SK-N-DZ (cell line): ENCODE results near the gene HLCS.

Experiments used
- DNase-seq: peaks from one replicate; pipeline ENCODE4 v3.0.0-alpha.2; 2015; ENCODE audit warnings: low spot score

The HLCS gene

DNA sequence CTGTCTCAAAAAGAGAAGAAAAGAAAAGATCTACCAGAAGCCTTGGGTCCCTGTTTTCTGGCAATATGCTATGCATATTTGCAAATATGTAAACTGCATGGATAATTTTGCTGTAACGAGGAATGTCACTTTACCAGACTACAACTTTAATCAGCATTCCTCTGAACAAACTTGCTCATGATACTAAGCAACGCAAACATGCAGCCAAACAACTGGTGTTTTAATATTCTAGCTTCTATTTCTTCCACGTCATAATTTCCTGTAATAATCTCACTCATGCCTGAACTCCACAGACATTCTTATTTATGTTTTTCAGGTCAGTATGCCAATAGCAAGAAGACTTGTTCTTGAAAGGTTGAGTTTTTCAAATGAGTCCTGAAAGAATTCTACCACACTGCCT lies 153.4 kb downstream of the HLCS start:
- DNase-seq = no peak

DNA sequence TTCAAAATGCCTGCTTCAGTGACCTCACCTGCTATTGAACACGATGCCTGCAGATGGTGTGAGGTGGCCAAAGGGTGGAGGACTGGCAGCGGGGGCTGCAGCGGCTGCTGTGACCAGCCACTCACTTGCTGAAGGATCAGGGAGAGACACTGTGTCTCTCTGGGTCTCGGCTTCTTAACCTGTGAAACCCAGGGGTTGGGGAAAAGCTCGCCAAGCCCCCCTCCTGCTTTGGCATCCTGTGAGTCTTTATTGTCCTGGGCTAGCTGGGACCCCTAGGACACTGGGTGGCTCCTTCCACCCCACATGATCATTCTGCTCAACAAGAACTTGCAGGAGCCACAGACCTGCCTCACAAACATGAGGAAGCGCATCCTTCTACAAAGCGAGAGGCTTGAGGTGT lies 154.7 kb downstream of the HLCS start:
- no peak for DNase-seq

DNA sequence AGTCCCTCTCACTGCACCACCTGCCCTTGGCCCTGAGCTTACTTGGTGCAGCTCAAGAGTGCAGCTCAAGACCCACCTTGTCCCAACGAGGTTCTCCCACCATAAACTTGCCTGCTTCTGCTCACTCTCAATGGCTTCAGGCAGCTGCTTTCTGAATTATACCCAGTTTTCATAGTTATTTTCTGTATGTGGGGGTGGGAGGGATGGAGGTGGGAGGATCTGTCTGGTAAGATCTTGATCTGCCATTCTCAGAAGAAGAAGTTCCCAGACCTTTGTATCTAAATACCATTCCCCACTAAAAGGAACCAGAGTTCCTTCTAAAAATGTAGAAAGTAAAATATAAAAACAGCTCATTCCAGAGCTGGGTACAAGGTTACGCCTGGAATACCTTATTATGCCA lies 156.0 kb downstream of the HLCS start:
- no peak for DNase-seq

DNA sequence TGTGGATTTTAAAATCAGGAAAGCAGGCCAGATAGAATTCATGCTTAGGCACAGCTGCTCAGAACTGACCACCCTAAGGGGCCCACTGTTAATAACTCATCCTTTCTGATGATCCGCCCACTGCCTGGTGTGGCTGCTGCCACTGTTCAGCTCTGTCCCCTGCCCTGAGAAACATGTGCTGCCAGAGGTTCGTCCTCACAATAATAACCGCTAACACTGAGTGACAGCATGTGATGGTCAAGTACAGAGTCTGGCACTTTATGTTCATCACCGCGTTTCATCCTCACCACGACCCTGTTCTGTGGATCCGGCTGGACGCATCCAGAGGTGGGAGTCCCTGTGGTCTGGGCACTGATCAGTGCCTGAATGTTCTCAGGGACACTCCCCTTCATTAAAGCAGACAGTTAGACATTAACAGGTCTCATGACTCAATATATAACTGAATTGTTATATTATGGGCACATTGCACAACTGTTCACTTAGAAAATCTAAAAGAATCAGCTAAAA lies 159.0 kb downstream of the HLCS start:
- DNase-seq = no peak

DNA sequence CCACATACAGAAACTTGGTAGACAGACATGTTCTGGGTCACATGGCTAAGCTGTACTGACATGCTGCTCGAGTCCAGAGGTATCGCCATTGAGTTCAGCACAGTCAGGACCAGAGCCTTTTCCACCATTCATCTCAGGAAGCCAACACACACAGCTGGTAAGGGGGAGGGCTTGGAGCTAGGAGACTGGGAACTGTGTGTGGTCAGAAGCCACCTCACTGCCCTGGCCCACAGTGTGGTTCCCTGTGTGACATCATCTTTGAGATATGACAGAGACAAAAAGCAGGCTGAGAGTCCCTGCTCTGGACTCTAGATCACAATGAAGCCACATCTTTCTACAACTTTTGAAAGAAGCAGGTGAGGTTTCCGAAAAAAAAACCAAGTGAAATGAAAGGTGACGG lies 160.4 kb downstream of the HLCS start:
- DNase-seq = no peak

DNA sequence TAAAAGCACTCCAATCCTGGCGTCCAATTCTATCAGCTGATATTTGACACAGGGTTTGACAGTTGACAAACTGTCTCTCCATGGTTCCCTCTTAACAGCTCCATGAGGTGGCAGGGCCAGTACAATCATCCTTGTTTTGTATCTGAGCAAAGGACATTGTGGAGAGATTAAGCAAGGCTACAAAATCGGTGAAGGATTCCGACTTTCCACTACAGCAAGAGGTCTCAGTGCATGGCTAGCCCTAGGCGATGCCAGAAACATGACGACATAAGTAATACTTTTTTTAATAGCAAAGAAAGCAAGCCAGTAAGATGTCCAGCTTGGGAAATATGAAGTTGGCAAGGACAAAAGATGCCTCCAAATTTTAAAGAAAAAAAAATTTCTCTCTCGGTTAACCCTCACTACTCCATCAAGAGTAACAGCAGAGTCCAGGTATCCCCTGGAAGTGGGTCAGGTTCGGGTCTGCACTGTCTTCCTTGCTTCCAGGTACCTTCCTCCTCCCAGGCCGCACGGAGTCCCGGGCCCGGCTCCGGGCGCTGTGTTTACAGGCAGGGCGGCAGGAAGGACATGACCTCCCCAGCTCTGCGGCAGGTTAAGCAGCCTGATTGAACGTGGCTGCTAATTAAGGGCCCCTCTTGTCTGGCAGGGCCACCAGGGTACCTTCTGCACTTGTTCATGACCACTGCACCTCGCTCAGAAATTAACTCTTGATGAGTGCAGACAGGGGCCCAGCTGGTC lies 161.4 kb downstream of the HLCS start:
- DNase-seq = no peak

DNA sequence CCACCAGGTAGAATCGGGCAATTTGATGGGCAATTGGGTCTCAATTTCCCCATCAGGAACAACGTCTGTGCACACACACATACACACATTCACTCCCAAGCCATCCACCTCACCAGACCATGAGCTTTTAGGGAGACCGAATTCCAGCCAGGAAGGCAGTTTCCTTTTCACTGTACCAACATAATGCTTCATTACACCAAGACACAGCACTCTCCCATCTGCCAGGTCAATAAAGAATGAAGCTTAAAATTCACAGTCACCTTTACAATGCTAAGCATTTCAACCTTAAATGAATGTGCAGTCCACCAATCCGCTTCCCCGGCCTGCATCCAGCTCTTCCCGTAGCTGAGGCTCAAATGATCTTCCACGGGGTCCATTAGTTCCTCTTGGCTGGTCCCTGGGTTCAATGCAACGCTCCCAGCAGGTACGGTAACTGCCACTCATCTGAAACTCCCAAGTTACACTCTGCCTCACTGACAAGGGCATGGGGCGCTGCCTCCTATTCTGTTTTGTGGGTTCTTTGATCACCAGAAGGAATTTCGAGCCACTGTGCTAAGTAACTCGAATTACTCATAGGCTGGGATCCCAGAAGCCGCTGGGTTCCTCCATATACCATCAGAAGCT lies 162.5 kb downstream of the HLCS start:
- DNase-seq = no peak

DNA sequence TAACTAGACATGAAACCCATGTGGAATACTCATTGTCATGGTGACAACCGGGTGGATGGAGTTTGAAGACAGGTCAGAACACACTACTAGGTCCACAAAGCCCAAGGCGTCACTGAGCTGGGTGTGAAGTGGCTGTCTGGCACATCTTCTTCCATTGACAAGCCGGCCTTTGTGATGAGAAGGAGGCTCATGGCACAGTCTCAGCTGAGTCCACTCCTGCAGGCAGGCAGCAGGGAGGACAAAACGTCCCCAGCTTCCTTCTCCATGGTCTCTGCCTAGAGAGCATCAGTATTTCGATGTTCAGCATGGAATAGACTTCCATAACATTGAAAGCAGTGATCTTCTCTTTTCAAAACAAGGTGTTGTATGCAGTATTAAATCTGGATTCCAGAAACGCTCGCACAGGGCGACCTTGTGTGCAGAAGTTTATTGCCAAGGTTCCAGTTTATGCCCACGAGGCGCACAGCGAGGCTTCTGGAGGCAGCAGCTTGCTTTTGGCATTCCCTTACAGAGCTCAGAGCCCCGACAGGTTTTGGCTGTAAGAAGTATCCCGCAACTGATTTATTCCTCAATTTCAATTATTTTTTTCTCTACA lies 163.3 kb downstream of the HLCS start:
- no peak for DNase-seq

DNA sequence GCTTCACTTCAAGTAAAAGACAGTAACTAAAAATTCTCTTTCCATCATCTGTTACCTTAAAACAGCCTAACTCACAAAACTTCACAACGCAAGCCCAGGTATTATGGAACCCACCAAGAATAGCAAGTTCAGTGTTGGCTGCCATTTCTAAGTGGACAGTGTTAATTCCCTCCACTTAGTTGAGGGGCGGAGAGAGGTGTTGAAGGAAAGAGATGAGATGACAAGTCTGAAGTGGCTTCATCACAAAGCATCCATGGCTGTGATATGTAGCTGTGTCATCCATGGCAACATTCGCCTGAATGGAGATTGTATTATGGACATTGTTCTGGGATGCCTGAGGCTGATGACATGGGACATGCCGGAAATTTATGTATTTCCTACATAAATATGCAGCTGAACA lies 165.7 kb downstream of the HLCS start:
- no peak for DNase-seq

DNA sequence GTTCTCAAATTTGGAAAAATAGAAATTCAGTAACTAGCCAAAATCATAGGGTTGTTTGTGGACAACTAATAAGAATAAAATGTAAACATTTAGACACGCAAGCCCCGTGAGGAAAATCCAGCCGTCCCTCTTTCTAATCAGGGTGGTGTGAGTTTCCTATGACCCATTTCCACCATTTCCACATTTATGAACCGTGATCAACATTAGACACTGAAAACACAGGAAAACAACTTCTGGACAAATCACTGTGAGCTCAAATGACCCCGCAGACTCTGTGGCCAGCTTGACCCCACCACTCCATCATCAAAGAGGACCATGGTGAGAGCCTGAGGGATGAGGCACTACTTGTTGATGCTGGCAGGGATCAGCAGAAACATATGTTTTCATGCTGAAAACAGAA lies 166.6 kb downstream of the HLCS start:
- DNase-seq = no peak

DNA sequence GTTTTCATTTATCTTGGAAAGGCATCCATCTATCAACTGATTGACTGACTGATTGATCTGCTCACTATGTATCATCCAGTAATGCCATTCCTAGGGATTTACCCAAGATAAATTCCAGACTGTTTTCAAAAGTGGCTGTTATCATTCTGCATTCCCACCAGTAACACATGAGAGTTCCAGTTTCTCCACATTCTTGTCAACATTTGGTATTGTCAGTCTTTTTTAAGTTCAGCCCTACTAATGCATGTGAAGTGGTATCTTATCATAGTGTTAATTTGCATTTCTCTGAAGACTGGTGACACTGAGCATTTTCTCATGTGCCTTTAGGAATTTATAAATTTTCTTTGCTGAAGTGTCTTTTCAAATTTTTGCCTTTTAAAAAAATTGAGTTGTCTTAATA lies 168.0 kb downstream of the HLCS start:
- DNase-seq = no peak

DNA sequence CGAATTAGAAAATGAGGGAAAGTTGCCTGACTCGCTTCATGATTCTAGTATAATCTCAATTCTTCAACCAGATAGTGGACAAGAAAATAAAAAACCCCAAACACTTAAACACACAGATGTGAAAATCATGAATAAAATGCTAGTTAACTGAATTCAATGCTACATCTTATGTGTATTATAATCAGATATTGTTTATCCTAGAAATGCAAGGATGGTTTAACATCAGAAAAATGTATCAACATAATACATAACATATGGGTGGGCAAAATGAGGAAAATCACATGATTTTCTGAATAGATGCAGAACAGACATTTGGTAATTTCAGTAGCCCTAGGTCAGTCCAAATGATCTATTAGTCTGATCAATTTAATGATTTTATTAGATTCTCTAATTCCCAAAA lies 170.4 kb downstream of the HLCS start:
- DNase-seq = no peak

DNA sequence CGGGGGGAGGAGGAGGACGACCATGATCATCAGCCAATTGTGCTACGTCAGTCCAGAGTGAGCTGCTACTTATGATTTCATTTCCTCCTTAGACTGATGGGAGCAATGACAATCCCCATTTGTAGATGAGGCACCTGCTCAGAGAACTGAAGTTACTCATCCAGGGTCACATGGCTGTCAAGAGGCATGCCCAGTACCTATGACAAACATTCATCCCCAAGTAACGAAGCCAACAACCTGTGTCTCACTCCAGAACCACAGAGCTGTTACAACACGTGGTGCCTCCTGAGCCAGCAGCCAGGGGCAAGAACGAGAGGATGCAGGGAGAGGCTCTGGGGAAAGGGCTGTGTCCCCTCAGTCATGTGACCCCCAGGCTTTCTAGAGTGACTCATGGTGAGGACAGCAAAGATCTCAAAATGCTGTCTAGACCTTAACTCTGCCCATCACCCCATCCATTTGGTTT lies 173.9 kb downstream of the HLCS start:
- DNase-seq = no peak

DNA sequence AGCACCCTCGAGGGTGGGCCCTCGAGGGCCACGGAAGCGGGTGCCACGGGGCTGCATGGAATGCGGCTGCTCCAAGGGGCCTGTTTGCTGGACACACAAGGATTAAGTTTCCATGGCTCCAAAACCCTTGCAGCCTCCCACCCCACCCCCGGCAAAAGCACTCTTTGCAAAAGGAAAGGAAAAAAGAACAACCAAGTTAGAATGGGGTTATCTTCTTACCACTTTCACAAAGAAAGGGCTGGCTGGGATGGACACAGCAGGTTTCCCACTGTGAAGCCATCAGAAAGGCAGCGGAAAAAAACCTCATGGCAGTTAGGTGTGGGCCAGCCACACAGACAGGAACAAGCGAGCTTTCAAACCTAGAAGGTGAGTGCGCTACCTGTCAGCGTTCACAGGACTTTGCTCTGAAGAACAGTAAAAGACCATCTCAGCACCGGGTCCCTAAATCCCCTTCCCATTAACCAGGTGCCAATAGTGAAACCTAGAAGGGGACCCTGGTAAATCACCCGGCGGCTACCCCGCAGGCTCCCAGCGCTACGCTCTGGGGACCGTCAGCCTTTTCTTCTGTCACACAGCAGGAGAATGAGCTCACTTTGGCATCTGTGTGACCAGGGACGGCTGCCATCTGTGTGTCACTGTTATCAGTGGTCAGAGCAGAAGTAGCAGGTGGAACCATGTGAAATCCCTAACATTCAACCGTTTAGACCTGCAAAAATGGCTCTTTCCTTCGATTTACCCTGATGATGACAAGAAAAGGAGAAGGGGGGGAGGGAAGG lies 174.6 kb downstream of the HLCS start:
- no peak for DNase-seq

DNA sequence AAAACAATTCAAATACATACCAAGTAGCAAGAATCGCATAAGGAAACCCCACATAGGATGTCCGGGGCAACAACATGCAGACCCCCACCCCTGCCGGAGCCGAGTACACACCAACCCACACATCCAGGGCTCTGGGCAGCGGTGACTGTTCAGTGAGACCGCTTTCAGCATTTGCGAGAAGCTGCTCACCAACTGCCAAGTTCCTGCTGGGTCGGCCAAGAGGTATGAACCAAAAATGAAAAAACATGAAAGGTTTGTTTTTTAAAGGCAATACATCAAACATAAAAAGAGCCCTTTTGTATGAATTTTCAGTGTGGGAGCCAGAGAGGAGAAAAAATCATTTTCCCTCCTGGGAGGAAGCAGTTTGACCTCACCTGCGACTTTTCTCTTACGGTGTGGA lies 175.3 kb downstream of the HLCS start:
- DNase-seq = no peak

DNA sequence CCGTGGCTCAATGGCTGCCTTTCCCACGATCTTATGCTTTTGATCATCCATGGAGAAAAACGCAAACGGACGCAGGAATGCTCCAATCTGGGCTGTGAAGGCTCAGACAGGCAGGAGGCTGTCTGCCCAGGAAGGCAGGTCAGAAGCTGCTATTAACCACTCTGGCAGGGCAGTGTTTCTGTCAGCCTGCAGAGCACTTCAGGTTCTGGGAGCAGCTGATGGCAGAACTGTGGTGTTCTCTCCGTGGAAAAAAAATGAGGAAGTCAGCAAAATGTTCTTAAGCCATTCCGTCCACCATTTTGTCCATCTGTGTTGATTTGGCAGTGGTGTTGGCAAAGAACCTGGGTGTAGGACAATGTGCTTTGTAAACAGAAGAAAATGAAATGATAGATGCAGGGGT lies 175.9 kb downstream of the HLCS start:
- DNase-seq = no peak

DNA sequence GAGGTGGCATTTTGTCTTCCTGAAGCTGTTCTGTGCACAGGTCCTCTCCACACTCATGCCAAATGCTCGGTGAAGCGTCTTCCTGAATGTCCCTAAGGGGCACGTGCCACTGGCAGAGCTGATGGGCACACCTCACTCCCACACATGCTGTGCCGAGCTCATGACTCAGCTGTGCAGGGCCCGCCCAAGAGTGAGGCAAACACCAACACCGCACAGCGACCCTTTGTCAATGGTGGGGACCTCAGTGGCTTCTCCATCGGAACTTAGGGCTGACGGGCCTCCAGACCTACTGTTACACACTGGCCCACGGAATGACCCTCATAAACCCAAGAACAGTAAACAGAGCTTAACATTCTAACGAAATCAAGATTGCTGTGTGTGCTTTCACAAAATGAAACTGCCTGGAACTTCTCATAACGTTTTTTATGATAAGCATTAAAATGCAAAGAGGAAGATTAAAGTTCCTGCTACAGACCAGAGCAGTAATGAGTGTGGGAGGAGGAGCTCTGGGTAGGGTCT lies 178.3 kb downstream of the HLCS start:
- DNase-seq = no peak

DNA sequence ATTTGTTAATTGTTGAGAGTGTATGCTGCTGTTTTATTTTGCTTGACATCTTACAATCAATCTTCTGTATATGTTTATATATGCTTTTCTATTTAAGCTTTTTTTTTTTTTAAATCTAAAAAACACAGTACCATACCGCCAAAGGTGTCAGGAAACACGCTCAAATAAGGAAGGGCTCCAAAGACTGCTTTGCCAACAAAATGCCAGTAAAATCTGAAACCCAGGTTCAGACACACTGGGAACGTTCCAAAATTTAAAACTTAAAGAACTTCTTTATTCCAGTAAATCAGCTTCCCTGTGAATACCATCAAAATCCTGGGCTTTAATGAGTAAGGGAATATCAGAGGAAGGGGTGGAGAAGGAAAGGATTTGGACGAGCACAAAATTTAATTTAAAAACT lies 180.3 kb downstream of the HLCS start:
- no peak for DNase-seq

DNA sequence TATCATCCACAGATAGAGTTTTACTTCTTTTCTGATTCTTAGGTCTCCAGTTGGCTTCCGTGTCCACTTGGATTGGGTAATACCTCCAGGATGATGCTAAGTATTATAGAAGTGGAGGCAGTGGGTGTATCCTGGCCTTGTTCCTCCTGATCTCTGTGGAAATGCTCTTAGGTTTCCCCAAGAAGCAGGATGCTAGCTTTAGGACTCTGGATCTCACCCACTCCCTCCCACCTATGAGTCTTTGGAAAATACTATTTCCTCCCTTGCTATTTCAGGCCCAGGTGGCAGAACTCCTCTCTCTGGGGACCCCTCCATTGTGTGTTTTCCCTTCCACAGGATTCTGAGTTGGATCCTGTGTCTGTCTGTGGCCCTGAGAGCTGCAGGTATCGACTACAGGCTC lies 180.9 kb downstream of the HLCS start:
- DNase-seq = no peak

DNA sequence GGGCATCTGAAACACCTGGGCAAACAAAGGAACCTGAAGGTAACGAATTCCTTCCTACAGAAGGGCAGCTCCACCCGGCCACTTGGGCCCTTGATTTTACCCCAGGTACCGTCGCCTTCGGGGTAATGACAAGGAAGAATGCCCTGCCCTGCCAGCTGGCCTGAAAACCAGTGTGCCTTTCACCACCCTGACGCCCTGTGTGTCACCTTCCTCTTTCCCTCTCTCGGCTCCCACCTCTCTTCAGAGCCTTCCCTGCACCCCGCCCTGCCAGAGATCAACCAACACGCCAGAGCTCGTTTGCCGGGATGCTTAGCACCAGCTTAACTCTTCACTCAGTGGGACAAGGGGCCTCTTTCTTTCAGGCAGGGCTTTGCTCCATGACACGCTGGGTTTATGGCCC lies 181.5 kb downstream of the HLCS start:
- DNase-seq = no peak

DNA sequence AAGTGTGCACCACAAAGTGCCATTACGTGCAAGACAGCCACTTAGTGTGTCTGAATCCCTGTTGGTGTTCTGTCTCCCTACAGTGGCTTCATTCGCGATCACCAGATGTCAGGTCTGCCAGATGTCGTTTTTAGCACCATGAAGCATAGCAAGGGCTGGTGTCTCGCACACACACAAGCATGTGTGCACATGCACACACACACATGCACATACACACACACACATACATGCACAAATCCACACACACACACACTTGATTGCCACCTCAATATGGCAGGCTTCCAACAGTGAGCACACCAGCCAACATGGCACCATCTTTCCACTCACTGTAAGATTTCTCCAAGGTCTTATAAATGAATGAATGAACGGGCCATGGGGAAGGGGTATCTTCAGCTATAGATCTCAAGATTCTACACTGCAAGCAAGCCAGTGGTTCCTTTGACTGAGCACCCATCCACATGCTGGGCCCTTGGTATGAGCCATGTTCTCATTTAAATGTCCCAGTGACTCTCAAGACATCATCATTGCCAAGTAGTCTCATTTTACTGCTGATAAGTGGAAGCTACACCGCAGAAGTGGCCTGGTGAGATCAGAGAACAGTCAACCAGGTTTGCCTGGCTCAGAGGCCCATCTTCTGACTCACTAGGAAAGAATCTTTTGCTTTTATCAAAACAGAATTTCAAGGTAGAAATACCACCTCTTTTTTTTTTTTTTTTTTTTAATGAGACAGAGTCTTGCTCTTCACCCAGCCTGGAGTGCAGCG lies 182.7 kb downstream of the HLCS start:
- DNase-seq = no peak
